HG02642 (cell line): ENCODE data around the gene BMPER.

Experiments
- ATAC-seq: cut with Tn5 transposase; IDR thresholded peaks from one replicate; pipeline ENCODE4 v1.9.1; 2021; ENCODE audit warnings: mild to moderate bottlenecking; ENCODE audit not compliant: unreplicated experiment, poor library complexity

BMPER gene

GRCh38 chr7:33961948-33962347 lies 56.6 kb downstream of the BMPER start:
- no peak for ATAC-seq

- ATAC-seq = no peak
These were observed 59.3 kb downstream of the BMPER start for GRCh38 chr7:33964417-33965182.

- ATAC-seq = no peak
These were observed 59.9 kb downstream of the BMPER start for GRCh38 chr7:33965183-33965744.

GRCh38 chr7:33968591-33968990 lies 63.3 kb downstream of the BMPER start:
- no peak for ATAC-seq

GRCh38 chr7:33970536-33970935 lies 65.2 kb downstream of the BMPER start:
- ATAC-seq = no peak

- no peak for ATAC-seq
These were observed 65.8 kb downstream of the BMPER start for GRCh38 chr7:33971106-33971505.

GRCh38 chr7:33973231-33974015 lies 68.1 kb downstream of the BMPER start:
- no peak for ATAC-seq

- no peak for ATAC-seq
These were observed 74.0 kb downstream of the BMPER start for GRCh38 chr7:33979300-33979806.

- no peak for ATAC-seq
These were observed 74.5 kb downstream of the BMPER start for GRCh38 chr7:33979807-33980355.

GRCh38 chr7:33981226-33981625 lies 75.9 kb downstream of the BMPER start:
- no peak for ATAC-seq

GRCh38 chr7:33981671-33982424 lies 76.5 kb downstream of the BMPER start:
- no peak for ATAC-seq

GRCh38 chr7:33982425-33982786 lies 77.1 kb downstream of the BMPER start:
- ATAC-seq = no peak

GRCh38 chr7:33986451-33986850 lies 81.1 kb downstream of the BMPER start:
- ATAC-seq = no peak

- no peak for ATAC-seq
These were observed 81.9 kb downstream of the BMPER start for GRCh38 chr7:33986951-33987947.

- no peak for ATAC-seq
These were observed 91.6 kb downstream of the BMPER start for GRCh38 chr7:33996899-33997298.

- no peak for ATAC-seq
These were observed 93.1 kb downstream of the BMPER start for GRCh38 chr7:33998476-33998875.

GRCh38 chr7:34011017-34011695 lies 105.8 kb downstream of the BMPER start:
- ATAC-seq = no peak

- no peak for ATAC-seq
These were observed 106.4 kb downstream of the BMPER start for GRCh38 chr7:34011696-34012095.
